ENCODE measurements around the gene ZFPM1. TPM values are rescaled to one million over a fixed set of nuclear protein-coding genes. Genes with fewer than 3 reads are reported as not detected.

ZFPM1 gene
- total RNA-seq, 4 donors from 2014 or later: 1.9 to 5.3 (median 3.4) TPM

- 95 to 96% methylated on average over 4 to 23 of the region's 28 CpGs for WGBS, 2 donors
- TF ChIP-seq, protein P1, sequence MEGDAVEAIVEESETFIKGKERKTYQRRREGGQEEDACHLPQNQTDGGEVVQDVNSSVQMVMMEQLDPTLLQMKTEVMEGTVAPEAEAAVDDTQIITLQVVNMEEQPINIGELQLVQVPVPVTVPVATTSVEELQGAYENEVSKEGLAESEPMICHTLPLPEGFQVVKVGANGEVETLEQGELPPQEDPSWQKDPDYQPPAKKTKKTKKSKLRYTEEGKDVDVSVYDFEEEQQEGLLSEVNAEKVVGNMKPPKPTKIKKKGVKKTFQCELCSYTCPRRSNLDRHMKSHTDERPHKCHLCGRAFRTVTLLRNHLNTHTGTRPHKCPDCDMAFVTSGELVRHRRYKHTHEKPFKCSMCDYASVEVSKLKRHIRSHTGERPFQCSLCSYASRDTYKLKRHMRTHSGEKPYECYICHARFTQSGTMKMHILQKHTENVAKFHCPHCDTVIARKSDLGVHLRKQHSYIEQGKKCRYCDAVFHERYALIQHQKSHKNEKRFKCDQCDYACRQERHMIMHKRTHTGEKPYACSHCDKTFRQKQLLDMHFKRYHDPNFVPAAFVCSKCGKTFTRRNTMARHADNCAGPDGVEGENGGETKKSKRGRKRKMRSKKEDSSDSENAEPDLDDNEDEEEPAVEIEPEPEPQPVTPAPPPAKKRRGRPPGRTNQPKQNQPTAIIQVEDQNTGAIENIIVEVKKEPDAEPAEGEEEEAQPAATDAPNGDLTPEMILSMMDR (IDR thresholded peaks at IDR 0.05): no peak
- TF ChIP-seq POLR2A (IDR thresholded peaks at IDR 0.05): no peak
Observed at GRCh38 chr16:88491560-88492310, 38.7 kb downstream of the ZFPM1 start.

GRCh38 chr16:88493879-88494278 lies 40.8 kb downstream of the ZFPM1 start:
- H3K27me3 ChIP-seq: no peaks in the 10 kb centered on the region
- 97% methylated on average over 13 to 15 of the region's 24 CpGs for WGBS, 2 donors
- intact Hi-C loops (cut with DNase I): no loop called here
- DNase-seq: no peak
- H3K4me3 ChIP-seq (replicated peaks in 1 of 3): no peak overlapping the region
- no peaks in the 10 kb centered on the region for H3K4me1 ChIP-seq
- no peaks in the 10 kb centered on the region for H3K9me3 ChIP-seq
- TF ChIP-seq, protein P1 (IDR thresholded peaks at IDR 0.05): no peak
- no peak for TF ChIP-seq POLR2A (IDR thresholded peaks at IDR 0.05)
- H3K27ac ChIP-seq: no peak overlapping the region
- no peaks in the 10 kb centered on the region for H3K36me3 ChIP-seq

More at GRCh38 chr16:88491560-88492310, 38.7 kb downstream of the ZFPM1 start:
- no peaks in the 10 kb centered on the region for H3K27me3 ChIP-seq
- H3K9me3 ChIP-seq: no peaks in the 10 kb centered on the region
- intact Hi-C loops (cut with DNase I): no loop called here
- no peaks in the 10 kb centered on the region for H3K4me1 ChIP-seq
- no peak for DNase-seq
- no peak overlapping the region for H3K27ac ChIP-seq
- no peaks in the 10 kb centered on the region for H3K36me3 ChIP-seq
- H3K4me3 ChIP-seq (replicated peaks in 1 of 3): no peak overlapping the region

- TF ChIP-seq POLR2A (IDR thresholded peaks at IDR 0.05): no peak
- TF ChIP-seq, protein P1 (IDR thresholded peaks at IDR 0.05): no peak
- Histone ChIP-seq H3K27ac (no peak overlapping the region), H3K27me3 (no peaks in the 10 kb centered on the region), H3K9me3 (no peaks in the 10 kb centered on the region), H3K4me1 (no peaks in the 10 kb centered on the region), H3K4me3 (replicated peaks in 1 of 3) (no peak overlapping the region), H3K36me3 (no peaks in the 10 kb centered on the region)
- no peak for DNase-seq
- whole genome bisulfite sequencing, 2 donors: 93 to 95% methylated on average over 19 to 41 of the region's 43 CpGs
- intact Hi-C loops (cut with DNase I): no loop called here
Observed at GRCh38 chr16:88494335-88495154, 41.5 kb downstream of the ZFPM1 start.

DNA sequence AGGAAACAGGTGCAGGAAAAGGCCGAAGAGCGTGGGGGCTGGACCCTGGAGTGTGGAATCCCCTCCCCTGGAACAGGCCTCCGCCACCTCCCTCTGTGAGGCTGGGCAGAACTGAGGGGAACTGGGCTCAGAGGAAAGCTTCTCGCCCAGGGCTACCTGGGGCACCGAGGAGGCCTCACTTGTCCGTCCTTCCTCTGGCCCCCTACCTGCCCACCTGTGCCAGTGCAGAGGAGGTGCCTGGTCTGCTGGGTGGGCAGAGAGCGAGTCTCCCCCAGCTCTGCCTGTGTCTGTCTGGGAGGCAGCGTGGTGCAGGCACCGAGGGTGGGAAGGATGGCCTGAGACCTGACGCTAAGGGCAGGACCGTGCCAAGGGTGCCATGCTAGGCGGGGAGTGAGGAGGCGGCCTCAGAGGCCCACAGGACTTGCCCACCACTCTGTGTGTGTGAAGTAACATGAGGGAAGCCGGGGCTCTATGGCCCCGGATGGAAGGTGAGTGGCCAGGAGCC lies 42.2 kb downstream of the ZFPM1 start:
- Histone ChIP-seq H3K27me3 (no peaks in the 10 kb centered on the region), H3K4me1 (no peaks in the 10 kb centered on the region), H3K36me3 (no peaks in the 10 kb centered on the region), H3K4me3 (replicated peaks in 1 of 3) (no peak overlapping the region), H3K9me3 (no peaks in the 10 kb centered on the region), H3K27ac (no peak overlapping the region)
- DNase-seq: no peak
- TF ChIP-seq, protein P1 (IDR thresholded peaks at IDR 0.05): no peak
- TF ChIP-seq POLR2A (IDR thresholded peaks at IDR 0.05): no peak
- intact Hi-C loops (cut with DNase I): no loop called here
- WGBS, 2 donors: 95 to 99% methylated on average over 14 to 15 of the region's 15 CpGs

All from thyroid gland (tissue), 4 donors.